CD4-positive, alpha-beta T cell (primary cell): ENCODE results near the gene ATG2A. TPM values are rescaled to one million over a fixed set of nuclear protein-coding genes. Genes with fewer than 3 reads are reported as not detected.

Experiments used
- ATAC-seq: fragments of 200-7000 bp; cut with Tn5 transposase; one replicate; pipeline ENCODE4 v1.10.0; 2022; ENCODE audit warnings: mild to moderate bottlenecking; ENCODE audit not compliant: poor library complexity
- CTCF ChIA-PET: fragments of 350-600 bp; sonication (Branson Sonifier 250); formaldehyde crosslinking; loops from one replicate; lab custom pipeline; 2021; ENCODE audit warnings: antibody characterized with exemption, inconsistent platforms; lab: Charles Lee
- POLR2A ChIA-PET: fragments of 350-600 bp; sonication (Branson Sonifier 250); formaldehyde crosslinking; loops from one replicate; lab custom pipeline; 2021; ENCODE audit warnings: antibody characterized with exemption, inconsistent platforms; lab: Charles Lee
- DNase-seq, 14 experiments: peaks; one replicate each; pipeline ENCODE4 v3.0.0-alpha.2; 2013 to 2020; ENCODE audit warnings: mixed read lengths in 2 of 14
- H3K27ac ChIP-seq, 2 donors: one replicate each; pipeline versions ENCODE4 v1.5.1 to v1.7.0; 2013; ENCODE audit warnings: low read length in 2 of 2, low read depth in 1 of 2, mild to moderate bottlenecking in 1 of 2
- H3K27me3 ChIP-seq, 2 experiments: 1 replicate in 1 of 2; 2 replicates in 1 of 2; pipeline versions ENCODE4 v1.6.1 to v1.7.0; 2013; ENCODE audit warnings: low read length in 2 of 2, control low read depth in 1 of 2, mild to moderate bottlenecking in 1 of 2, moderate library complexity in 1 of 2; ENCODE audit not compliant: insufficient read depth in 2 of 2, control insufficient read depth in 1 of 2
- H3K36me3 ChIP-seq: one replicate; pipeline ENCODE4 v1.6.1; 2013; ENCODE audit warnings: low read length, control low read depth; ENCODE audit not compliant: insufficient read depth
- H3K4me1 ChIP-seq: one replicate; pipeline ENCODE4 v1.6.1; 2013; ENCODE audit warnings: low read length, control low read depth; ENCODE audit not compliant: insufficient read depth
- H3K4me3 ChIP-seq: one replicate; pipeline ENCODE4 v1.5.1; 2013; ENCODE audit warnings: mild to moderate bottlenecking, low read length, moderate library complexity
- H3K9me3 ChIP-seq, 2 experiments: 1 replicate in 1 of 2; 2 replicates in 1 of 2; pipeline versions ENCODE4 v1.6.1 to v1.7.0; 2013; ENCODE audit warnings: low read length in 2 of 2, mild to moderate bottlenecking in 2 of 2, control low read depth in 1 of 2, moderate library complexity in 1 of 2; ENCODE audit not compliant: control insufficient read depth in 1 of 2, insufficient read depth in 1 of 2
- H3K27ac Mint-ChIP-seq: one replicate; pipeline ENCODE4 v1.8.0; 2020; ENCODE audit warnings: mixed read lengths
- H3K27me3 Mint-ChIP-seq: one replicate; pipeline ENCODE4 v1.8.0; 2021; ENCODE audit warnings: mixed read lengths
- H3K36me3 Mint-ChIP-seq: one replicate; pipeline ENCODE4 v1.8.0; 2021; ENCODE audit warnings: low read depth, mixed read lengths
- H3K4me1 Mint-ChIP-seq: one replicate; pipeline ENCODE4 v1.8.0; 2021; ENCODE audit warnings: low read depth, mixed read lengths
- H3K4me3 Mint-ChIP-seq: one replicate; pipeline ENCODE4 v1.8.0; 2020; ENCODE audit warnings: mild to moderate bottlenecking, mixed read lengths
- H3K9me3 Mint-ChIP-seq: one replicate; pipeline ENCODE4 v1.8.0; 2020; ENCODE audit warnings: mixed read lengths
- intact Hi-C, 2 experiments: fragments of 100-400 bp; cut with DNase I in 1 of 2; cut with micrococcal nuclease in 1 of 2; formaldehyde crosslinking; loops; one replicate each; pipeline versions ENCODE4 v1.15.1 to v1.9.0; 2023 to 2025; cut with DNase I, micrococcal nuclease
- total RNA-seq, 174 experiments: library from RNA in 2 of 174; stranded (reverse) in 2 of 174; gene quantifications; one replicate each; pipeline ENCODE4 v1.2.3 and lab custom pipeline; 2021 to 2026
- TF ChIP-seq, protein P1 (sequence below): fragments of 200-600 bp; IDR thresholded peaks from one replicate; pipeline ENCODE4 v1.8.0; 2022; ENCODE audit warnings: antibody characterized with exemption, mild to moderate bottlenecking

The ATG2A gene
- total RNA-seq, 2 experiments from 2014 or later: 189 to 198 TPM

DNA sequence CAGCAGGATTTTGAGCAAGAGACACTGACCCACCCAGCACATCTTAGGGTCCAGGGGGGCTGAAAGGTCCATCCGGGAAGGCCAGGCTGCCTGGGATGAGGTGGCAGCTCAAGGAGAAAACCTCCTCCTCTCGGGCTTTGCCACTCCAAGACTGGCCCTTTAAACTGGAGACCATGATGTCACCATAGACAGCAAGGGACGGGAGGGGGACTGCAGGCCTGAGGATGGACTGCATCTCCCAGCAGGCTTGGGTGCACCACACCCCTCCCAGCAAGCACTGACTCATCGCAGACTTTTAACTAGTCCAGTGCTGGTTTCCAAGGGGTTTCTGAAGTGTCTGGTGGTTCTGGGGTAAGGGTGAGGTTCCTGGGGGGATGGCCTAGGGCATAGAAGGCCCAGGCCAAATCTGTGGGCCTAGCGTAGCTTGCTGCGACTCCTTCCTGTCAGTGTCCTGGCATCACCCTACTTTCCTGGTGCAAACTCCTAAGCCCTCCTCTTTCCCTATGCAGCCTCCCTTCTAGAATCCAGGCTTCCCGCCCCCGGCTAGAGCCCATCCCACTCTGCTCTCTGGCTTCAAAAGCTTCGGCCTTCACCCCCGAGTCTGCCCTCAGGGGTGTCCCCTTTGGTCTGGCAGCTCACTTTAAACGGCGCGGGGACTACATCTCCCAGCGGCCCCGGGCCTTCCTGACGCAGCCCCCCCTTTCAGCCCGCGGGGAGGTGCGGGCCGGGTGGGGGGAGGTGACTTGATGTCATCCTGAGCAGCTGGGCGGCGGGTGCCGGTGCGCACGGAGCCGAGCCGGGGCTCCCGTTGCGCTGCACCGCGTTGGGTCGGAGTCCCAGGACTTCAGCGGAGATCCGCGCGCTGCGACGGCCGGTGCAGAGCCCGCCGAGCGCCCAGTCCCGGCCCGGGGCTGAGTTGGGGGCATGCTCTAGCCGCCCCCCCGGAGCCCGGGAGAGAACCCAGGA, 7.2 kb upstream of the ATG2A start, which contains the start of gene PPP2R5B:
Gene PPP2R5B, plus strand, starts transcription at position 746 of the 966 bp plus-strand sequence. CDS start 1,046 bp downstream, outside the sequence.
- no peaks in the 10 kb centered on the region for H3K27me3 ChIP-seq
- peak; percentile 79 to 95 (median 90) for DNase-seq
- TF ChIP-seq, protein P1, sequence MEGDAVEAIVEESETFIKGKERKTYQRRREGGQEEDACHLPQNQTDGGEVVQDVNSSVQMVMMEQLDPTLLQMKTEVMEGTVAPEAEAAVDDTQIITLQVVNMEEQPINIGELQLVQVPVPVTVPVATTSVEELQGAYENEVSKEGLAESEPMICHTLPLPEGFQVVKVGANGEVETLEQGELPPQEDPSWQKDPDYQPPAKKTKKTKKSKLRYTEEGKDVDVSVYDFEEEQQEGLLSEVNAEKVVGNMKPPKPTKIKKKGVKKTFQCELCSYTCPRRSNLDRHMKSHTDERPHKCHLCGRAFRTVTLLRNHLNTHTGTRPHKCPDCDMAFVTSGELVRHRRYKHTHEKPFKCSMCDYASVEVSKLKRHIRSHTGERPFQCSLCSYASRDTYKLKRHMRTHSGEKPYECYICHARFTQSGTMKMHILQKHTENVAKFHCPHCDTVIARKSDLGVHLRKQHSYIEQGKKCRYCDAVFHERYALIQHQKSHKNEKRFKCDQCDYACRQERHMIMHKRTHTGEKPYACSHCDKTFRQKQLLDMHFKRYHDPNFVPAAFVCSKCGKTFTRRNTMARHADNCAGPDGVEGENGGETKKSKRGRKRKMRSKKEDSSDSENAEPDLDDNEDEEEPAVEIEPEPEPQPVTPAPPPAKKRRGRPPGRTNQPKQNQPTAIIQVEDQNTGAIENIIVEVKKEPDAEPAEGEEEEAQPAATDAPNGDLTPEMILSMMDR: no peak
- no peaks in the 10 kb centered on the region for H3K9me3 ChIP-seq
- H3K4me3 ChIP-seq: peak within 1 kb of the TSS; percentile 69
- peaks cover 11% of the 10 kb centered on the region for H3K36me3 ChIP-seq
- intact Hi-C loops: loop anchor here in 1 of 2 experiments (1.0 to 5.0 kb wide), 5 partner anchors 46 to 237 kb away; partner anchors contain the start of genes CDCA5, EHD1, SNX15 and ZFPL1
- Mint-ChIP-seq H3K36me3 (peaks cover 6% of the 10 kb centered on the region), H3K27ac (peak within 1 kb of the TSS; percentile 97), H3K4me3 (peak within 1 kb of the TSS; percentile 95), H3K9me3 (no peaks in the 10 kb centered on the region), H3K4me1 (peaks cover 13% of the 10 kb centered on the region), H3K27me3 (no peaks in the 10 kb centered on the region)
- peak within 1 kb of the TSS; percentile 73 to 89 for H3K27ac ChIP-seq
- peaks cover 30% of the 10 kb centered on the region for H3K4me1 ChIP-seq
- POLR2A ChIA-PET: interaction anchor here (0.6 to 2.5 kb wide), 19 partner anchors 9 to 581 kb away, joined by 3 to 15 read pairs (median 5); partner anchors contain the start of genes ARL2, EHD1, FAU and MAJIN
- CTCF ChIA-PET: interaction anchor here (0.7 to 1.4 kb wide), 4 partner anchors 30 to 90 kb away, joined by 3 to 8 read pairs (median 3); partner anchors contain the start of genes ARL2 and CDC42BPG
- ATAC-seq: peak; percentile 92

DNA sequence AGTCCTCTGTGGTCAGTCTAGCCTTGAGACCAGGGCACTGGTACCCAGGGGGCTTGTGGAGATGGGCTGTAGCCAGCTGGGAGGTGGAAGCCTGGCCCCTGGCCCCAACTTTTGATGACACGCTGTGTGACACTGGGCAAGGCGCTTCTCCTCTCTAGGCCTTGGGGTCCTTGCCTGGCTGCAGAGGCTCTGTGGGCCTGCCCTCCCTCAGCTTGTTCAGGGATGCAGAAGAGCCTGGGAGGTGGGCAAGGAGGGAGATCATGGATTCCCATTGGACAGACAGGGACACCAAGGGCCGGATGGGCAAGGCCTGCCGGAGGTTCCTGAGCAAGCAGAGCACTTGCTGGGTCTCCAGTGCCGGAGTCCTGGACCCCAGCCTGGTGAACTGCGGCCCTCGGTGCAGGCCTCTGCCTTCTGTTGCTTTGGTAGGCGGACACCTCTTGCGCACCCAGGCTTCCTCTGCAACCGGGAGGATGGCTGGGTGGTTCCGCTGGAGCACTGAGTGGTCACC, 6.2 kb upstream of the ATG2A start:
- Mint-ChIP-seq H3K4me3 (peak overlapping the region; percentile 20), H3K9me3 (no peaks in the 10 kb centered on the region), H3K4me1 (peaks cover 13% of the 10 kb centered on the region), H3K27me3 (no peaks in the 10 kb centered on the region), H3K27ac (no peak overlapping the region), H3K36me3 (peaks cover 6% of the 10 kb centered on the region)
- ATAC-seq: no peak
- peak in 2 of 14 experiments; percentile 4 to 42 for DNase-seq
- Histone ChIP-seq H3K36me3 (peaks cover 6% of the 10 kb centered on the region), H3K9me3 (no peaks in the 10 kb centered on the region), H3K27ac (peak overlapping the region in 1 of 2 donors; percentile 42), H3K27me3 (no peaks in the 10 kb centered on the region), H3K4me1 (peaks cover 32% of the 10 kb centered on the region), H3K4me3 (no peak overlapping the region)
- ChIA-PET CTCF (interaction anchor here (1.4 kb wide), 1 partner anchor 79 kb away, joined by 3 read pairs; the partner anchor contains the start of gene CDC42BPG), POLR2A (interaction anchor here (1.1 to 2.5 kb wide), 3 partner anchors 65 to 194 kb away, joined by 3 to 8 read pairs (median 7); partner anchors contain the start of gene ZNHIT2)
- TF ChIP-seq, protein P1: no peak
- intact Hi-C loops: loop anchor here in 1 of 2 experiments (5.0 kb wide), 3 partner anchors 159 to 236 kb away; partner anchors contain the start of genes CDCA5, ZFPL1 and ZNHIT2

DNA sequence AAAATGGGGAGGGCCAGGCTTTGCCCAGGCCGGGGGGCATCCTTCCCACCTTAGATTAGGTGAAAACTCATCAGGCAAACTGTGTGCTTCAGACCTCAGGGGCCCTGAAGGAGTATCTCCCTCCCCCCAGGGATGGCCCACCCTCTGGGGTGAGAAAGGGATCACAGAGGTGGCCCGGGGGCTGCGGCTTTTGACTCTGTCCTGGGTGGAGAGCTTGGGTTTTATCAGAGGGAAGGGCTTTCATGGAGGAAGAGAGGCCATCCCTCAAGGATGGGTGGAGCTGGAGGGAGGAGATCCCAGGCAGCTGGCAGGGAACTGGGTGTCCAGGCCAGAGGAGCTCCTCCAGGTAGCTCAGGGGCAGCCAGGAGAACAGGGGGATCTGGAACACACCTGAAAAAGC, 4.4 kb upstream of the ATG2A start:
- intact Hi-C loops: loop anchor here in 1 of 2 experiments (5.0 kb wide), 3 partner anchors 161 to 234 kb away; partner anchors contain the start of genes CDCA5, ZFPL1 and ZNHIT2
- DNase-seq (peak in 1 of 14 experiments; percentile 1), ATAC-seq (no peak)
- Mint-ChIP-seq H3K27me3 (no peaks in the 10 kb centered on the region), H3K27ac (no peak overlapping the region), H3K36me3 (peaks cover 15% of the 10 kb centered on the region), H3K9me3 (no peaks in the 10 kb centered on the region), H3K4me1 (peaks cover 32% of the 10 kb centered on the region), H3K4me3 (no peak overlapping the region)
- POLR2A ChIA-PET: no interaction called here
- no peak overlapping the region for H3K4me3 ChIP-seq
- CTCF ChIA-PET: no interaction called here
- H3K36me3 ChIP-seq: no peaks in the 10 kb centered on the region
- no peaks in the 10 kb centered on the region for H3K27me3 ChIP-seq
- no peaks in the 10 kb centered on the region for H3K9me3 ChIP-seq
- peaks cover 46% of the 10 kb centered on the region for H3K4me1 ChIP-seq
- H3K27ac ChIP-seq: no peak overlapping the region
- TF ChIP-seq, protein P1: no peak
